ENCODE results near the gene NBPF3.

GRCh38 chr1:21532992-21533534 is 93.1 kb downstream of the NBPF3 start:
- TF ChIP-seq POLR2AphosphoS5 (IDR thresholded peaks at IDR 0.05; ENCODE audit: low read depth, low read length) (no peak), POLR2A (IDR thresholded peaks at IDR 0.05; ENCODE audit: low read depth, low read length) (no peak), TAF1 (IDR thresholded peaks at IDR 0.05; ENCODE audit: borderline replicate concordance, low read depth, low read length) (no peak)
